HepG2 (cell line): ENCODE measurements around the gene HMG20B. TPM values are rescaled to one million over a fixed set of nuclear protein-coding genes. Genes with fewer than 3 reads are reported as not detected.
A peak's percentile ranks its signal among the peaks of the same experiment; 100 is the strongest.

ENCODE experiments used
- CEBPB ChIP-seq: IDR thresholded peaks from 2 replicates; pipeline ENCODE4 v1.6.1; 2011; ENCODE audit warnings: low read depth, low read length, improper control_type of control experiment, borderline replicate concordance
- CSRNP1 ChIP-seq: sonication (generic); formaldehyde crosslinking; IDR thresholded peaks from 2 replicates; pipeline ENCODE4 v1.8.1; 2023; ENCODE audit warnings: mild to moderate bottlenecking, missing genetic modification reagents
- IRX3 ChIP-seq: sonication (generic); formaldehyde crosslinking; IDR thresholded peaks from 2 replicates; pipeline ENCODE4 v1.8.1; 2023; ENCODE audit warnings: mild to moderate bottlenecking, low read depth, missing genetic modification reagents, borderline replicate concordance
- NR2F1 ChIP-seq, 2 experiments: fragments of 450-650 bp in 1 of 2; formaldehyde crosslinking in 1 of 2; IDR thresholded peaks; 2 replicates each; pipeline versions ENCODE4 v1.5.0 to v1.6.1; 2016 to 2020; ENCODE audit warnings: mild to moderate bottlenecking in 1 of 2, missing compliant biosample characterization in 1 of 2, missing genetic modification reagents in 1 of 2, moderate library complexity in 1 of 2
- PHF8 ChIP-seq: sonication (generic); formaldehyde crosslinking; IDR thresholded peaks from 2 replicates; pipeline ENCODE4 v1.5.0; 2020; ENCODE audit warnings: missing genetic modification reagents
- RARG ChIP-seq: sonication (generic); formaldehyde crosslinking; IDR thresholded peaks from 2 replicates; pipeline ENCODE4 v1.4.0; 2020; ENCODE audit warnings: low read depth, mild to moderate bottlenecking, missing genetic modification reagents
- RBM39 ChIP-seq: fragments of 200-400 bp; formaldehyde crosslinking; IDR thresholded peaks from one replicate; pipeline ENCODE4 v1.6.1; 2018; ENCODE audit warnings: antibody characterized with exemption, mild to moderate bottlenecking, low read depth, low read length; ENCODE audit not compliant: poor library complexity, severe bottlenecking
- RCOR2 ChIP-seq: IDR thresholded peaks from 2 replicates; pipeline ENCODE4 v1.6.1; 2016; ENCODE audit warnings: missing biosample characterization, missing genetic modification reagents
- TMF1 ChIP-seq: sonication (generic); formaldehyde crosslinking; IDR thresholded peaks from 2 replicates; pipeline ENCODE4 v1.8.1; 2022; ENCODE audit warnings: low read depth, missing genetic modification reagents
- TP53 ChIP-seq: sonication (generic); formaldehyde crosslinking; conservative IDR thresholded peaks from 2 replicates; pipeline ENCODE4 v1.4.0; 2020; ENCODE audit warnings: missing genetic modification reagents
- YY1 ChIP-seq: IDR thresholded peaks from 2 replicates; pipeline ENCODE4 v1.6.1; 2011; ENCODE audit warnings: low read length, low read depth, moderate library complexity, mild to moderate bottlenecking; ENCODE audit not compliant: insufficient read depth, insufficient replicate concordance
- ZFY ChIP-seq: sonication (generic); formaldehyde crosslinking; IDR thresholded peaks from 2 replicates; pipeline ENCODE4 v1.4.0; 2020; ENCODE audit warnings: missing genetic modification reagents
- ZNF235 ChIP-seq: sonication (generic); formaldehyde crosslinking; IDR thresholded peaks from 2 replicates; pipeline ENCODE4 v1.8.1; 2023; ENCODE audit warnings: mild to moderate bottlenecking, missing genetic modification reagents, borderline replicate concordance
- ZNF503 ChIP-seq: sonication (generic); formaldehyde crosslinking; IDR thresholded peaks from 2 replicates; pipeline ENCODE4 v1.4.0; 2020; ENCODE audit warnings: missing genetic modification reagents
- ZNF710 ChIP-seq: sonication (generic); formaldehyde crosslinking; IDR thresholded peaks from 2 replicates; pipeline ENCODE4 v1.5.0; 2020; ENCODE audit warnings: mild to moderate bottlenecking, missing genetic modification reagents, borderline replicate concordance
- ZSCAN21 ChIP-seq: sonication (generic); formaldehyde crosslinking; IDR thresholded peaks from 2 replicates; pipeline ENCODE4 v1.8.0; 2022; ENCODE audit warnings: mild to moderate bottlenecking, missing genetic modification reagents, moderate library complexity, borderline replicate concordance
- polyA plus RNA-seq, 8 experiments: library from polyadenylated mRNA; depleted of rRNA in 3 of 8; stranded (reverse) in 7 of 8; unstranded in 1 of 8; fragments of >200 nt; fragmentation: Illumina TruSeq in 4 of 8; extraction: Trizol in 4 of 8; gene quantifications; 2 replicates each; pipeline versions ENCODE4 v1.2.1 to v1.2.3, GENCODE V29; 2011 to 2016; ENCODE audit warnings: low read depth in 4 of 8, missing spikeins in 1 of 8, mixed read lengths in 1 of 8; ENCODE audit not compliant: insufficient read depth in 1 of 8
- total RNA-seq, 5 experiments: library from RNA; depleted of rRNA; stranded (reverse); fragments of >200 nt; fragmentation: Illumina TruSeq; extraction: Trizol; gene quantifications; 2 replicates each; pipeline ENCODE4 v1.2.3, GENCODE V29; 2016; ENCODE audit warnings: low read depth in 1 of 5
- TF ChIP-seq, protein P1 (sequence below): sonication (generic); formaldehyde crosslinking; IDR thresholded peaks from 2 replicates; pipeline ENCODE4 v1.5.1; 2020; ENCODE audit warnings: mild to moderate bottlenecking, missing genetic modification reagents, moderate library complexity
- TF ChIP-seq, protein P2 (sequence below): IDR thresholded peaks from 2 replicates; pipeline ENCODE4 v1.6.1; 2016; ENCODE audit warnings: mild to moderate bottlenecking, missing biosample characterization, missing genetic modification reagents

Gene HMG20B
- total and polyA plus RNA-seq, 2 of the 13 experiments (the other 11 are each of a cell fraction or from before 2014, with no cell fraction given), result 23.9 to 29.2 TPM

GRCh38 chr19:3573162-3573857 lies 566 bp downstream of the HMG20B start (continued):
- TF ChIP-seq ZSCAN21, result 0 out of 2 replicates have a peak, but pooled peaks have one; percentile 42
- TF ChIP-seq CEBPB, result no peak
- peak; percentile 64; the same call in 1 of the 2 replicates for TF ChIP-seq ZNF235 (CRISPR knock-in tag)
- TF ChIP-seq TMF1 (CRISPR knock-in tag), result no peak
- TF ChIP-seq RBM39, result no peak
- TF ChIP-seq YY1, result peak; percentile 57
- TF ChIP-seq TP53 (CRISPR knock-in tag), result no peak
- 0 out of 2 replicates have a peak, but pooled peaks have one; percentile 15 for TF ChIP-seq PHF8
- no peak for TF ChIP-seq ZNF710 (CRISPR knock-in tag)
- peak; percentile 32; the same call in 1 of the 2 replicates for TF ChIP-seq ZFY (CRISPR knock-in tag)
- TF ChIP-seq, protein P1, sequence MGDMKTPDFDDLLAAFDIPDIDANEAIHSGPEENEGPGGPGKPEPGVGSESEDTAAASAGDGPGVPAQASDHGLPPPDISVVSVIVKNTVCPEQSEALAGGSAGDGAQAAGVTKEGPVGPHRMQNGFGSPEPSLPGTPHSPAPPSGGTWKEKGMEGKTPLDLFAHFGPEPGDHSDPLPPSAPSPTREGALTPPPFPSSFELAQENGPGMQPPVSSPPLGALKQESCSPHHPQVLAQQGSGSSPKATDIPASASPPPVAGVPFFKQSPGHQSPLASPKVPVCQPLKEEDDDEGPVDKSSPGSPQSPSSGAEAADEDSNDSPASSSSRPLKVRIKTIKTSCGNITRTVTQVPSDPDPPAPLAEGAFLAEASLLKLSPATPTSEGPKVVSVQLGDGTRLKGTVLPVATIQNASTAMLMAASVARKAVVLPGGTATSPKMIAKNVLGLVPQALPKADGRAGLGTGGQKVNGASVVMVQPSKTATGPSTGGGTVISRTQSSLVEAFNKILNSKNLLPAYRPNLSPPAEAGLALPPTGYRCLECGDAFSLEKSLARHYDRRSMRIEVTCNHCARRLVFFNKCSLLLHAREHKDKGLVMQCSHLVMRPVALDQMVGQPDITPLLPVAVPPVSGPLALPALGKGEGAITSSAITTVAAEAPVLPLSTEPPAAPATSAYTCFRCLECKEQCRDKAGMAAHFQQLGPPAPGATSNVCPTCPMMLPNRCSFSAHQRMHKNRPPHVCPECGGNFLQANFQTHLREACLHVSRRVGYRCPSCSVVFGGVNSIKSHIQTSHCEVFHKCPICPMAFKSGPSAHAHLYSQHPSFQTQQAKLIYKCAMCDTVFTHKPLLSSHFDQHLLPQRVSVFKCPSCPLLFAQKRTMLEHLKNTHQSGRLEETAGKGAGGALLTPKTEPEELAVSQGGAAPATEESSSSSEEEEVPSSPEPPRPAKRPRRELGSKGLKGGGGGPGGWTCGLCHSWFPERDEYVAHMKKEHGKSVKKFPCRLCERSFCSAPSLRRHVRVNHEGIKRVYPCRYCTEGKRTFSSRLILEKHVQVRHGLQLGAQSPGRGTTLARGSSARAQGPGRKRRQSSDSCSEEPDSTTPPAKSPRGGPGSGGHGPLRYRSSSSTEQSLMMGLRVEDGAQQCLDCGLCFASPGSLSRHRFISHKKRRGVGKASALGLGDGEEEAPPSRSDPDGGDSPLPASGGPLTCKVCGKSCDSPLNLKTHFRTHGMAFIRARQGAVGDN (CRISPR knock-in tag), result peak; percentile 49
- TF ChIP-seq IRX3 (CRISPR knock-in tag), result 0 out of 2 replicates have a peak, but pooled peaks have one; percentile 31
- no peak for TF ChIP-seq RARG
- TF ChIP-seq CSRNP1 (CRISPR knock-in tag), result peak; percentile 45; the same call in 1 of the 2 replicates
- no peak for TF ChIP-seq ZNF503 (CRISPR knock-in tag)
- no peak for TF ChIP-seq NR2F1 (CRISPR knock-in tag; IDR thresholded peaks at IDR 0.05)
- no peak for TF ChIP-seq RCOR2 (CRISPR knock-in tag)
- TF ChIP-seq, protein P2, sequence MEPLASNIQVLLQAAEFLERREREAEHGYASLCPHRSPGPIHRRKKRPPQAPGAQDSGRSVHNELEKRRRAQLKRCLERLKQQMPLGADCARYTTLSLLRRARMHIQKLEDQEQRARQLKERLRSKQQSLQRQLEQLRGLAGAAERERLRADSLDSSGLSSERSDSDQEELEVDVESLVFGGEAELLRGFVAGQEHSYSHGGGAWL (CRISPR knock-in tag), result 0 out of 2 replicates have a peak, but pooled peaks have one; percentile 37
